NT2/D1 (cell line): ENCODE results near the gene HHATL.

Source experiments
- DNase-seq: peaks from one replicate; pipeline ENCODE4 v3.0.0-alpha.2; 2011; ENCODE audit warnings: low read depth, low spot score
- H3K27me3 ChIP-seq: 2 replicates; pipeline ENCODE4 v1.6.0; 2011; ENCODE audit warnings: mild to moderate bottlenecking; ENCODE audit not compliant: insufficient read length, insufficient read depth
- H3K36me3 ChIP-seq: 2 replicates; pipeline ENCODE4 v1.6.1; 2011; ENCODE audit warnings: mild to moderate bottlenecking, low read length, mixed read lengths; ENCODE audit not compliant: insufficient read depth, insufficient read length
- H3K4me1 ChIP-seq: 2 replicates; pipeline ENCODE4 v1.5.1; 2011; ENCODE audit not compliant: insufficient read depth, insufficient read length
- H3K4me3 ChIP-seq: 2 replicates; pipeline ENCODE4 v1.5.1; 2011; ENCODE audit warnings: low read depth; ENCODE audit not compliant: insufficient read length
- H3K9ac ChIP-seq: 2 replicates; pipeline ENCODE4 v1.6.0; 2011; ENCODE audit warnings: low read depth; ENCODE audit not compliant: insufficient read length
- H3K9me3 ChIP-seq: 2 replicates; pipeline ENCODE4 v1.5.1; 2011; ENCODE audit warnings: mild to moderate bottlenecking, low read length; ENCODE audit not compliant: insufficient read depth
- SUZ12 ChIP-seq: IDR thresholded peaks from 2 replicates; pipeline ENCODE4 v1.6.1; 2011; ENCODE audit not compliant: insufficient read length, insufficient read depth; ENCODE audit errors: extremely low read depth
- YY1 ChIP-seq: IDR thresholded peaks from 2 replicates; pipeline ENCODE4 v1.6.1; 2011; ENCODE audit not compliant: insufficient read length, insufficient read depth
- ZNF274 ChIP-seq: IDR thresholded peaks from 2 replicates; pipeline ENCODE4 v1.6.1; 2011; ENCODE audit warnings: mild to moderate bottlenecking, low read depth, low read length

The HHATL gene

DNA sequence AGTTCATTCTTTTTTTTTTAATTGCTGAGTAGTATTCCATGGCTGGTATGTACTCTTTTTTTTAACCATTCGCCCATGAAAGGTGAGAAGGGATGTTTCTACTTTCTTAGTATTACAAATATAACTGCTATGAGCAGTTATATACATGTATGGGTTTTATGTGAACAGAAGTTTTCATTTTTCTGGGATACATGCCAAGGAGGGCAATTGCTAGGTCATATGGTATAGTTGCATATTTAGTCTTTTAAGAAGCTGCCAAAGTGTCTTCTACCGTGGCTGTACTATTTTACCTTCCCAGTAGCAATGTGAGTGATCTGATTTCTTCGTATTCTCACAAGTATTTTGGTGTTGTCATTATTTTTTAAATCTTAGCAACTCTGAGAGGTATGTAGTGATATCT lies 28.5 kb downstream of the HHATL start:
- Histone ChIP-seq H3K9me3 (peaks cover 11% of the 10 kb centered on the region; the same call in 1 of the 2 replicates), H3K27me3 (no peaks in the 10 kb centered on the region), H3K9ac (no peak overlapping the region), H3K4me1 (no peaks in the 10 kb centered on the region), H3K36me3 (no peaks in the 10 kb centered on the region), H3K4me3 (no peak overlapping the region)
- DNase-seq, result no peak
- TF ChIP-seq YY1 (no peak), SUZ12 (no peak), ZNF274 (no peak)

DNA sequence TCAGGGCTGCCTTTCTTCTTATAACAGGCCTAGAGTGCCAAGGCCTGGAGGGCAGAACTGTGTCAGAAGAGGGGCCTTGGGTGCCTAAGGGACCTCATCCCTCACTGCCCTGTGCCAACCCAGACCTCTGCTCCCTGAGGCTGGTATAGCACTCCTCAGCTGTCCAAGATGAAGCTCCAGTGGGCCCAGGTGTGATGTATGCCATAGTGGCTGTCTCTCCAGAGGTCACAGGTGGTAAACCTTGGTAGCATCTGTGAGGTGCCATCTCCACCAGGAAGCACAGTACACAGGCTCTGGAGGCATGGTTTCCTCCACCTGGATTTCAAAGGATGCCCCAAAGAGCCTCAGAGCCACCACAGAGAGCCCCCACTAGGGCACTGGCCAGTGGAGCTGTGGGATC lies 29.5 kb downstream of the HHATL start:
- H3K4me3 ChIP-seq, result no peak overlapping the region
- no peaks in the 10 kb centered on the region for H3K36me3 ChIP-seq
- H3K27me3 ChIP-seq, result no peaks in the 10 kb centered on the region
- no peak for TF ChIP-seq ZNF274
- no peak for TF ChIP-seq SUZ12
- TF ChIP-seq YY1, result no peak
- no peak overlapping the region for H3K9ac ChIP-seq
- no peak for DNase-seq
- peaks cover 19% of the 10 kb centered on the region; the same call in 1 of the 2 replicates for H3K9me3 ChIP-seq
- H3K4me1 ChIP-seq, result no peaks in the 10 kb centered on the region

DNA sequence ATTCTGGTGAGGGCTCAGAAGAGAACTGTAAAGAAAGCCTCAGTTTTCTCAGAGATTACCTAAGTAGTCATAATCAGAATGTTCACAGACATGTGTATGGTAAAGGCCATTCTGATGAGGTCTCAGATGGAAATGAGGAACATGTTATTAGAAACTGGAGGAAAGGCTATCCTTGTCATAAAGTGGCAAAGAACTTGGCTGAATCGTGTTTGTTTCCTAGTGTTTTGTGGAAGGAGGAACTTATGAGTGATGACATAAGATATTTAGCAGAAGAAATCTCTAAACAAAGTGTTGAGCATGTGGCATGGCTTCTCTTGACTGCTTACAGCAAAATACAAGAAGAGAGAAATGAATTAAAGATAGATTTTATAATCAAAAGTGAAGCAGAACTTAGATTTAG lies 30.1 kb downstream of the HHATL start:
- Histone ChIP-seq H3K9me3 (peaks cover 19% of the 10 kb centered on the region; the same call in 1 of the 2 replicates), H3K4me3 (no peak overlapping the region), H3K9ac (no peak overlapping the region), H3K36me3 (no peaks in the 10 kb centered on the region), H3K27me3 (no peaks in the 10 kb centered on the region), H3K4me1 (peaks cover 4% of the 10 kb centered on the region)
- TF ChIP-seq ZNF274, result no peak
- TF ChIP-seq SUZ12, result no peak
- no peak for TF ChIP-seq YY1
- DNase-seq, result no peak

DNA sequence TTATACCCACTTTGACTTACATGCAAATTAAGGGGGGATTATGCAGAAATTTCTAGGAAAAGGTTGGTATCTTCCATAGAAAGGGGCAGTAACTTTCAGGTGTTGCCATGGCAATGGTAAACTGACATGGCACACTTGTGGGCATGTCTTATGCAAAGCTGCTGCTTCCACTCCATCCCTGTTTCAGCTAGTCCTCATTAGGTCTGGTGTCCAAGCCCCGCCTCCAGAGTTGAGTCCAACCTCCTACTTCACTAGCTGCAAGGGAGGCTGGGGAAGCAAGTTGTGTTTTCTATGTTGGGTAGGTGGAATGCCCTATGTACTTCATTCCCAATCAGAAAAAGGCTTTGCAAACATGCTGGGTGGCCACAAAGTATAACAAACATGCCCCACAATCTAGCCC lies 31.9 kb downstream of the HHATL start:
- TF ChIP-seq YY1, result no peak
- no peak for TF ChIP-seq SUZ12
- TF ChIP-seq ZNF274, result no peak
- Histone ChIP-seq H3K9ac (no peak overlapping the region), H3K27me3 (no peaks in the 10 kb centered on the region), H3K36me3 (no peaks in the 10 kb centered on the region), H3K9me3 (peaks cover 19% of the 10 kb centered on the region; the same call in 1 of the 2 replicates), H3K4me1 (peaks cover 8% of the 10 kb centered on the region), H3K4me3 (no peak overlapping the region)
- DNase-seq, result no peak

DNA sequence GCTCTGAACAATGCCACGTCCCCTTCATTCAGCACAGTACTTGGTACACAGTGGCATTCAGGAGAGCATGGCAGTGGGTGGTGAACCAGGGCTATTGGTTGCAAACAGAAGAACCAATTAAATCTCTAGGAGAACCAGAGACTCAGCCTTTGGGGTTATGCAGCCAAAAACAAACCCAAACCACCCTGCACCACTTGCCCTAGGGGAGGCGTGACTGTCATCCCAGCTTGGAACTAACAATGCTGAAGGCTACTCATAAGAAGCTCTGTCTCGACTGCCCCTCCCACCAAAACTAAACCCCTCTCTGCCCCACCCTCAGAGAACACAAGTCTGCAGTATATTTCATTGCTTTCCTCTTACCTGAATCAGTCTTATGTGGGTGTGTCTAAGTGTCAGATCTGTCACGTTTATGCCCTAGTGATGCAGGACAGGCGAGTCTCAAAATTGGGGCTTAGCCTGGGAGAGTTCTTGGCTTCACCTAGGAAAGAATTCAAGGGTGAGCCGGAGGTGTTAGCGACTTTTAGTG lies 32.5 kb downstream of the HHATL start:
- Histone ChIP-seq H3K9ac (no peak overlapping the region), H3K4me3 (no peak overlapping the region), H3K9me3 (peaks cover 19% of the 10 kb centered on the region; the same call in 1 of the 2 replicates), H3K27me3 (no peaks in the 10 kb centered on the region), H3K4me1 (peaks cover 8% of the 10 kb centered on the region), H3K36me3 (peaks cover 2% of the 10 kb centered on the region)
- DNase-seq, result no peak
- TF ChIP-seq YY1 (no peak), SUZ12 (no peak), ZNF274 (no peak)

DNA sequence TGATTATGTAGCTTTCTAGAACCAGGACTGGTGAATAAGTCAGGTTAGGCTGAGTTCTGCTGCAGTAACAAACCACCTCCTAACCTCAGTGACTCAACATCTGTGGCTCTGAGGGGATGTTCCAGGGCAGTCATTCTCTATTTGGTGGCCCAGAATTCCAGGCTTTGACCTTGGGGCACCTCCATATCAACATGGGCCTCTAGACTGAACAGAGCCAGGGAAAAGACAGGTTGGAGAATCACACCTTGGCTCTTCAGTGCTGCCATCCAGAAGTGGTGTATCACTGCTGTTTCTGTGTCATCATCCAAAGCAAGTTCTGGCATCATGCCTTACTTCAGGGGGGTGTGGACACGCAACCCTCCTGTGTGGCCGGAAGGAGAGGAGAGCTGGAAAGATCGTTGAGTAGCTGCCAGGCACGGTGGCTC lies 33.8 kb downstream of the HHATL start:
- Histone ChIP-seq H3K4me1 (peaks cover 8% of the 10 kb centered on the region), H3K27me3 (no peaks in the 10 kb centered on the region), H3K9ac (no peak overlapping the region), H3K36me3 (peaks cover 10% of the 10 kb centered on the region), H3K4me3 (no peak overlapping the region), H3K9me3 (peaks cover 19% of the 10 kb centered on the region; the same call in 1 of the 2 replicates)
- no peak for TF ChIP-seq YY1
- no peak for TF ChIP-seq SUZ12
- no peak for TF ChIP-seq ZNF274
- DNase-seq, result no peak

DNA sequence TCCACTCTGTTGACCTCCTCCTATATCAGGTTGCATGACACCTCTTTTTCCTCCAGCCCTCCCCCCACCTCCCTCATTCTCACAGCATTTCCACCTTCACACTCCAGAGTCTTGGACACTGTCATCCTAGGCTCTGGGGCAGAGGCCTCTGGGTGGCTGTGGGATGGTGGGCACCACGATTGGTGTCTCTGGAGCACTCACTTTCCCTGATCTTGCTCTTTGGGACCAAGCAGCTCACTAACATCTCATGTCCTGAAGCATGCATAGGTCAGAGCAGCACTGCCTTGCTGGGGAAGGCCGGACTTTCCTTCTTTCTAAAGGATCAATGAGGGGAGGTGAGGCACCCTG lies 34.2 kb downstream of the HHATL start:
- peaks cover 19% of the 10 kb centered on the region; the same call in 1 of the 2 replicates for H3K9me3 ChIP-seq
- no peak for TF ChIP-seq ZNF274
- TF ChIP-seq YY1, result no peak
- TF ChIP-seq SUZ12, result no peak
- H3K27me3 ChIP-seq, result no peaks in the 10 kb centered on the region
- H3K36me3 ChIP-seq, result peaks cover 14% of the 10 kb centered on the region
- H3K9ac ChIP-seq, result no peak overlapping the region
- peaks cover 8% of the 10 kb centered on the region for H3K4me1 ChIP-seq
- no peak overlapping the region for H3K4me3 ChIP-seq
- DNase-seq, result no peak
